Islet precursor cell (in vitro differentiated cells): ENCODE measurements around the gene GNAT1.
"Not testable (repeated sequence)": the region's sequence is repeated elsewhere in the genome, so short reads cannot be mapped to it uniquely, and the experiment has no call there.

Experiments used
- DNase-seq: peaks from one replicate; pipeline ENCODE4 v3.0.0-alpha.2; 2018

Gene GNAT1

GRCh38 chr3:50243543-50243895 is 52.1 kb downstream of the GNAT1 start:
- DNase-seq: no peak

- not testable (repeated sequence) for DNase-seq
Measured at GRCh38 chr3:50244813-50245212, 53.4 kb downstream of the GNAT1 start.

- no peak for DNase-seq
Measured at GRCh38 chr3:50245251-50245745, 53.9 kb downstream of the GNAT1 start.

- DNase-seq: peak; percentile 92
Measured at GRCh38 chr3:50245831-50246516, 54.6 kb downstream of the GNAT1 start.

- no peak for DNase-seq
Measured at GRCh38 chr3:50246517-50246954, 55.1 kb downstream of the GNAT1 start.
